Keratinocyte (primary cell): ENCODE results near the gene FAT1. TPM values are rescaled to one million over a fixed set of nuclear protein-coding genes. Genes with fewer than 3 reads are reported as not detected.

Experiments used
- DNase-seq: peaks from one replicate; pipeline ENCODE4 v3.0.0-alpha.2; 2011; ENCODE audit warnings: low read depth, missing footprints, low spot score
- FAIRE-seq: peaks from 2 replicates; lab custom pipeline; 2011; peaks lifted over from hg19 to GRCh38; lab: Jason Lieb, UNC
- H2AFZ ChIP-seq: 2 replicates; pipeline ENCODE4 v1.6.0; 2012; ENCODE audit warnings: low read length, control low read depth, inconsistent platforms; ENCODE audit not compliant: control insufficient read depth
- H3K27ac ChIP-seq: 2 replicates; pipeline ENCODE4 v1.5.1; 2011; ENCODE audit warnings: low read length; ENCODE audit not compliant: control insufficient read depth, insufficient read depth
- H3K27me3 ChIP-seq: 3 replicates; pipeline ENCODE4 v1.6.0; 2011; ENCODE audit warnings: low read length; ENCODE audit not compliant: control insufficient read depth, insufficient read depth; ENCODE audit errors: extremely low read depth
- H3K36me3 ChIP-seq, 2 experiments: 2 replicates in 1 of 2; 3 replicates in 1 of 2; pipeline ENCODE4 v1.5.1; 2011; ENCODE audit warnings: low read length in 2 of 2, mild to moderate bottlenecking in 1 of 2; ENCODE audit not compliant: control insufficient read depth in 2 of 2, insufficient read depth in 2 of 2; ENCODE audit errors: extremely low read depth in 1 of 2
- H3K4me1 ChIP-seq: 3 replicates; pipeline ENCODE4 v1.5.1; 2011; ENCODE audit warnings: low read length; ENCODE audit not compliant: control insufficient read depth, insufficient read depth; ENCODE audit errors: extremely low read depth
- H3K4me2 ChIP-seq: 3 replicates; pipeline ENCODE4 v1.6.0; 2011; ENCODE audit warnings: low read depth, low read length; ENCODE audit not compliant: control insufficient read depth, insufficient read depth; ENCODE audit errors: extremely low read depth
- H3K4me3 ChIP-seq, 3 experiments: fragments of 200-600 bp in 1 of 3; sonication (generic) in 1 of 3; 2 replicates in 2 of 3; 3 replicates in 1 of 3; pipeline ENCODE4 v1.5.1; 2011 to 2016; ENCODE audit warnings: low read length in 3 of 3, mild to moderate bottlenecking in 3 of 3, control low read depth in 2 of 3, inconsistent platforms in 1 of 3, low read depth in 1 of 3, mixed read lengths in 1 of 3, mixed run types in 1 of 3, moderate library complexity in 1 of 3; ENCODE audit not compliant: control insufficient read depth in 2 of 3, insufficient read depth in 2 of 3; ENCODE audit errors: extremely low read depth in 1 of 3
- H3K79me2 ChIP-seq: 2 replicates; pipeline ENCODE4 v1.6.0; 2012; ENCODE audit warnings: low read length; ENCODE audit not compliant: control insufficient read depth, insufficient read depth
- H3K9ac ChIP-seq: 3 replicates; pipeline ENCODE4 v1.6.0; 2011; ENCODE audit warnings: low read length; ENCODE audit not compliant: control insufficient read depth, insufficient read depth; ENCODE audit errors: extremely low read depth
- H3K9me1 ChIP-seq: 3 replicates; pipeline ENCODE4 v1.6.0; 2011; ENCODE audit warnings: low read length; ENCODE audit not compliant: control insufficient read depth, insufficient read depth; ENCODE audit errors: extremely low read depth
- H3K9me3 ChIP-seq: 2 replicates; pipeline ENCODE4 v1.5.1; 2012; ENCODE audit warnings: low read depth, low read length; ENCODE audit not compliant: control insufficient read depth
- H4K20me1 ChIP-seq: 3 replicates; pipeline ENCODE4 v1.6.0; 2011; ENCODE audit warnings: low read length; ENCODE audit not compliant: control insufficient read depth, insufficient read depth; ENCODE audit errors: extremely low read depth
- CTCF ChIP-seq, 3 experiments: IDR thresholded peaks in 1 of 3; conservative IDR thresholded peaks in 1 of 3; optimal IDR thresholded peaks in 1 of 3; 2 replicates in 2 of 3; 3 replicates in 1 of 3; pipeline versions ENCODE3 to v1.5.1; 2011; ENCODE audit warnings: low read length in 3 of 3, mild to moderate bottlenecking in 3 of 3, moderate library complexity in 2 of 3, control low read depth in 1 of 3, inconsistent platforms in 1 of 3; ENCODE audit not compliant: insufficient read depth in 2 of 3; ENCODE audit errors: extremely low read depth in 1 of 3
- EZH2 ChIP-seq: IDR thresholded peaks from one replicate; pipeline ENCODE4 v1.6.1; 2012; ENCODE audit warnings: inconsistent platforms, mild to moderate bottlenecking, low read length, moderate library complexity
- dilution Hi-C: fragments of 300-500 bp; cut with MboI; formaldehyde crosslinking; loops from one replicate; pipeline ENCODE4 v1.7.0; 2020; ENCODE audit warnings: low sequenced_read_pairs; ENCODE audit not compliant: extremely low pct_ligation_motif_present
- polyA plus RNA-seq, 5 experiments: library from polyadenylated mRNA; depleted of rRNA in 3 of 5; stranded (reverse) in 3 of 5; stranded (forward) in 1 of 5; unstranded in 1 of 5; fragments of >200 nt; gene quantifications; 1 replicate in 1 of 5; 2 replicates in 3 of 5; 3 replicates in 1 of 5; pipeline versions ENCODE4 v1.2.1 to v1.2.3, GENCODE V29; 2011 to 2012; ENCODE audit warnings: missing spikeins in 2 of 5, low read depth in 1 of 5, low replicate concordance in 1 of 5

Gene FAT1
- polyA plus RNA-seq, 1 donor (not counting 4 experiments of a cell fraction or from before 2014, with no cell fraction given): 329 TPM

GRCh38 chr4:186752325-186752724, 28.7 kb upstream of the FAT1 start:
- no peaks in the 10 kb centered on the region for H3K9me3 ChIP-seq
- no peak overlapping the region for H3K27ac ChIP-seq
- no peaks in the 10 kb centered on the region for H3K9me1 ChIP-seq
- no peaks in the 10 kb centered on the region for H3K36me3 ChIP-seq
- no peaks in the 10 kb centered on the region for H3K79me2 ChIP-seq
- no peaks in the 10 kb centered on the region for H4K20me1 ChIP-seq
- no peaks in the 10 kb centered on the region for H3K4me1 ChIP-seq
- no peak overlapping the region for H3K4me3 ChIP-seq
- no peak for DNase-seq
- H3K27me3 ChIP-seq: no peaks in the 10 kb centered on the region
- dilution Hi-C loops: no loop called here
- no peak overlapping the region for H3K9ac ChIP-seq
- no peak overlapping the region for H2AFZ ChIP-seq
- TF ChIP-seq CTCF (optimal IDR thresholded peaks at IDR 0.05 in 1 of 3, IDR thresholded peaks at IDR 0.05 in 1 of 3, conservative IDR thresholded peaks at IDR 0.05 in 1 of 3; ENCODE audit: extremely low read depth in 1 of 3, insufficient read depth in 2 of 3, low read length in 3 of 3) (no peak), EZH2 (no peak)
- FAIRE-seq: no peak
- H3K4me2 ChIP-seq: no peak overlapping the region

- H4K20me1 ChIP-seq: no peaks in the 10 kb centered on the region
These were observed 26.1 kb upstream of the FAT1 start for GRCh38 chr4:186749611-186750281.

More at GRCh38 chr4:186749611-186750281, 26.1 kb upstream of the FAT1 start:
- TF ChIP-seq CTCF (optimal IDR thresholded peaks at IDR 0.05 in 1 of 3, IDR thresholded peaks at IDR 0.05 in 1 of 3, conservative IDR thresholded peaks at IDR 0.05 in 1 of 3; ENCODE audit: extremely low read depth in 1 of 3, insufficient read depth in 2 of 3, low read length in 3 of 3): no peak
- no peak for TF ChIP-seq EZH2
- Histone ChIP-seq H3K27ac (no peak overlapping the region), H3K4me1 (no peaks in the 10 kb centered on the region), H3K36me3 (no peaks in the 10 kb centered on the region), H3K9ac (no peak overlapping the region), H3K4me2 (no peak overlapping the region), H3K27me3 (no peaks in the 10 kb centered on the region), H3K9me3 (no peaks in the 10 kb centered on the region), H3K79me2 (no peaks in the 10 kb centered on the region), H3K9me1 (no peaks in the 10 kb centered on the region), H3K4me3 (no peak overlapping the region), H2AFZ (no peak overlapping the region)
- no peak for FAIRE-seq
- DNase-seq: no peak
- dilution Hi-C loops: no loop called here
